Heart left ventricle (tissue), 16 donors: ENCODE measurements around the gene CRACDL. TPM values are rescaled to one million over a fixed set of nuclear protein-coding genes. Genes with fewer than 3 reads are reported as not detected.

ENCODE experiments used
- ATAC-seq, 4 donors: fragments of 200-7000 bp; cut with Tn5 transposase; one replicate each; pipeline ENCODE4 v1.9.1; 2020 to 2022; ENCODE audit warnings: moderate library complexity in 4 of 4, mild to moderate bottlenecking in 3 of 4, moderate number of reproducible peaks in 1 of 4
- DNase-seq, 5 donors: peaks; one replicate each; pipeline ENCODE4 v3.0.0-alpha.2; 2020
- H3K27ac ChIP-seq, 12 donors: fragments of 200-600 bp; sonication (generic) in 4 of 12; one replicate each; pipeline versions ENCODE4 v1.5.0 to v1.8.0; 2016 to 2022; ENCODE audit warnings: mild to moderate bottlenecking in 2 of 12
- H3K27me3 ChIP-seq, 9 donors: fragments of 200-600 bp; sonication (generic) in 2 of 9; one replicate each; pipeline versions ENCODE4 v1.5.1 to v1.8.0; 2016 to 2022; ENCODE audit warnings: mild to moderate bottlenecking in 3 of 9
- H3K36me3 ChIP-seq, 9 donors: fragments of 200-600 bp; sonication (generic) in 2 of 9; one replicate each; pipeline versions ENCODE4 v1.5.0 to v1.8.0; 2018 to 2022; ENCODE audit warnings: mild to moderate bottlenecking in 2 of 9
- H3K4me1 ChIP-seq, 12 donors: fragments of 200-600 bp; sonication (generic) in 4 of 12; one replicate each; pipeline versions ENCODE4 v1.5.0 to v1.8.0; 2016 to 2022; ENCODE audit warnings: mild to moderate bottlenecking in 3 of 12
- H3K4me3 ChIP-seq, 12 donors: fragments of 200-600 bp; sonication (generic) in 4 of 12; one replicate each; pipeline versions ENCODE4 v1.5.0 to v1.8.0; 2017 to 2022; ENCODE audit warnings: mild to moderate bottlenecking in 9 of 12, moderate library complexity in 4 of 12
- H3K9me3 ChIP-seq, 12 donors: fragments of 200-600 bp; sonication (generic) in 4 of 12; one replicate each; pipeline versions ENCODE4 v1.5.0 to v1.8.0; 2016 to 2022; ENCODE audit warnings: mild to moderate bottlenecking in 1 of 12
- CTCF ChIP-seq, 12 donors: fragments of 200-600 bp; sonication (generic) in 4 of 12; IDR thresholded peaks; one replicate each; pipeline versions ENCODE4 v1.5.0 to v1.8.0; 2018 to 2022; ENCODE audit warnings: antibody characterized with exemption in 12 of 12, mild to moderate bottlenecking in 5 of 12
- POLR2A ChIP-seq, 2 donors: fragments of 450-650 bp; IDR thresholded peaks; one replicate each; pipeline ENCODE4 v1.6.1; 2017; ENCODE audit warnings: antibody characterized with exemption in 2 of 2, mild to moderate bottlenecking in 2 of 2, moderate library complexity in 2 of 2
- WGBS, 4 donors: extraction: QIAGEN DNeasy Blood & Tissue Kit in 2 of 4; methylation state at CpG; one replicate each; pipeline versions ENCODE4 v1.1.5 to v1.1.7; 2013 to 2018; 5-methylcytosine and 5-hydroxymethylcytosine counted together
- intact Hi-C, 10 donors: fragments of 100-400 bp; cut with DNase I; formaldehyde crosslinking; loops; one replicate each; pipeline versions ENCODE4 v1.11.1 to v1.14.2; 2022
- polyA plus RNA-seq, 2 donors: library from polyadenylated mRNA; stranded (reverse); fragments of 200-250 nt; gene quantifications; one replicate each; pipeline ENCODE4 v1.2.3, GENCODE V29; 2013
- total RNA-seq, 9 donors: library from RNA; depleted of rRNA in 2 of 9; stranded (reverse); fragments of >200 nt in 2 of 9; fragmentation: NEBNext Ultra II Directional in 3 of 9; extraction: Animal tissue kit (Norgen Biotek cat#: 25700) in 3 of 9; gene quantifications; one replicate each; pipeline versions ENCODE4 v1.1.0 to v1.2.4, GENCODE V29; 2016 to 2023
- donor health status: ischemic (EF 13 %, LVEDD 7.1; RV severe dilation, severe dysfunction).
- donor health status: healthy with polysubstance abuse.
- donor health status: DM: no; HTN: yes; CAD: no.
- donor health status: DM: no; HTN: no; CAD: no.
- donor health status: ischemic (EF 25% LVEDD 6.9; RV normal size, moderate dysfunction).
- donor health status: ischemic (EF 25% LVEDD 5.7; RV mildly dilated, moderate dysfunction).
- donor health status: healthy.
- donor health status: DM: yes; HTN: yes; CAD: no.
- donor health status: ischemic (EF 35%, LVEDD 5.7; RV mildly dilated, moderate dysfunction).
- donor health status: nonischemic (EF 11% LVEDD 7.7; RV severe dilation, severe dysfunction).
- donor health status: DM: yes; HTN: yes; CAD: no.
- donor health status: PGD.
- donor health status: ischemic (EF 29% LVEDD 5.4; RV normal size, mild dysfunction).
- donor health status: nonischemic (EF 23%, LVEDD 6.1; RV moderate dilation, normal function).

The CRACDL gene
- total and polyA plus RNA-seq, 11 donors, result 1.1 to 7.4 (median 2.9) TPM

- DNase-seq, result no peak
- intact Hi-C loops, result no loop called here
- peaks cover 0 to 24% (median 6%) of the 10 kb centered on the region in 12 donors for H3K4me1 ChIP-seq
These were observed 627 bp upstream of the CRACDL start for GRCh38 chr2:98936353-98937351.

GRCh38 chr2:98935111-98935770 lies 784 bp downstream of the CRACDL start:
- TF ChIP-seq POLR2A (IDR thresholded peaks at IDR 0.05) (no peak), CTCF (IDR thresholded peaks at IDR 0.05) (no peak)
- Histone ChIP-seq H3K9me3 (no peaks in the 10 kb centered on the region), H3K36me3 (no peaks in the 10 kb centered on the region), H3K4me3 (peak overlapping the region; percentile 26 to 58 (median 46)), H3K27me3 (peaks cover 12 to 61% (median 36%) of the 10 kb centered on the region in 9 donors), H3K4me1 (peaks cover 0 to 24% (median 6%) of the 10 kb centered on the region in 12 donors), H3K27ac (no peak overlapping the region)
- no peak for ATAC-seq
- intact Hi-C loops, result no loop called here
- no peak for DNase-seq
- WGBS, 4 donors, result 12 to 18% (median 14%) methylated on average over 18 to 19 of the region's 19 CpGs

More at GRCh38 chr2:98936353-98937351, 627 bp upstream of the CRACDL start:
- Histone ChIP-seq H3K27me3 (peaks cover 12 to 61% (median 36%) of the 10 kb centered on the region in 9 donors), H3K36me3 (no peaks in the 10 kb centered on the region), H3K9me3 (no peaks in the 10 kb centered on the region), H3K4me3 (peak overlapping the region in 11 of 12 donors; percentile 22 to 58 (median 49)), H3K27ac (no peak overlapping the region)
- peak in 1 of 4 donors; percentile 22 for ATAC-seq
- 3 to 6% (median 3%) methylated on average over 84 to 100 of the region's 100 CpGs for WGBS, 4 donors
- TF ChIP-seq POLR2A (IDR thresholded peaks at IDR 0.05) (no peak), CTCF (IDR thresholded peaks at IDR 0.05) (no peak)

- TF ChIP-seq CTCF (IDR thresholded peaks at IDR 0.05) (no peak), POLR2A (IDR thresholded peaks at IDR 0.05) (no peak)
- peaks cover 12 to 47% (median 27%) of the 10 kb centered on the region in 9 donors for H3K27me3 ChIP-seq
- no peak overlapping the region for H3K4me3 ChIP-seq
- intact Hi-C loops, result no loop called here
- DNase-seq (no peak), ATAC-seq (no peak)
- H3K36me3 ChIP-seq, result no peaks in the 10 kb centered on the region
- H3K4me1 ChIP-seq, result peaks cover 0 to 24% (median 6%) of the 10 kb centered on the region in 12 donors
- no peaks in the 10 kb centered on the region for H3K9me3 ChIP-seq
- no peak overlapping the region for H3K27ac ChIP-seq
- 86 to 93% (median 90%) methylated on average over 10 of the region's 10 CpGs for WGBS, 4 donors
These were observed 3.2 kb downstream of the CRACDL start for GRCh38 chr2:98932778-98933343.
